GM12873 (cell line): ENCODE data around the gene MOB3B.

Source experiments
- TF ChIP-seq, protein P1 (sequence below): IDR thresholded peaks from 2 replicates; pipeline ENCODE4 v1.5.1; 2012; ENCODE audit warnings: low read depth, mild to moderate bottlenecking, moderate library complexity, low read length, control low read depth; ENCODE audit not compliant: insufficient read depth; ENCODE audit errors: missing control alignments

Gene MOB3B

DNA sequence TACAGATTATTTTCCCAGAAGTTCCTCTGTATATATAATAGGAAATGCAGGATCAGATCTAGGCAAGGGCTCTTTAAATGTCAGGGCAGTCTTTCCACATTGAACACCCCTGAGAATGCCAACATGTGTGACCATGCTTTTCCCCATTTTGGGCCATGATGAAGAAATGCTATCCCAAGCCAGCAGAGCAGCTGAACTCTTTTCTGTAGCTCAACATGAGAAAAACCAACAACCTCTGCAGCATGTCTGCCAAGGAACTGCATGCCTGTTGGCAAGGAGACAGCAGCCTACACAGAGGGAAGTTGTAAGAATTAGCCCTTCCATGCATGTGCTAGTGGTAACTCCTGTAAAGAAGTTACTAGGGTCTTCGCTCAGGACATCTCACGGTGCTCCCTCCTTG lies 15.1 kb downstream of the MOB3B start:
- TF ChIP-seq, protein P1, sequence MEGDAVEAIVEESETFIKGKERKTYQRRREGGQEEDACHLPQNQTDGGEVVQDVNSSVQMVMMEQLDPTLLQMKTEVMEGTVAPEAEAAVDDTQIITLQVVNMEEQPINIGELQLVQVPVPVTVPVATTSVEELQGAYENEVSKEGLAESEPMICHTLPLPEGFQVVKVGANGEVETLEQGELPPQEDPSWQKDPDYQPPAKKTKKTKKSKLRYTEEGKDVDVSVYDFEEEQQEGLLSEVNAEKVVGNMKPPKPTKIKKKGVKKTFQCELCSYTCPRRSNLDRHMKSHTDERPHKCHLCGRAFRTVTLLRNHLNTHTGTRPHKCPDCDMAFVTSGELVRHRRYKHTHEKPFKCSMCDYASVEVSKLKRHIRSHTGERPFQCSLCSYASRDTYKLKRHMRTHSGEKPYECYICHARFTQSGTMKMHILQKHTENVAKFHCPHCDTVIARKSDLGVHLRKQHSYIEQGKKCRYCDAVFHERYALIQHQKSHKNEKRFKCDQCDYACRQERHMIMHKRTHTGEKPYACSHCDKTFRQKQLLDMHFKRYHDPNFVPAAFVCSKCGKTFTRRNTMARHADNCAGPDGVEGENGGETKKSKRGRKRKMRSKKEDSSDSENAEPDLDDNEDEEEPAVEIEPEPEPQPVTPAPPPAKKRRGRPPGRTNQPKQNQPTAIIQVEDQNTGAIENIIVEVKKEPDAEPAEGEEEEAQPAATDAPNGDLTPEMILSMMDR = no peak

DNA sequence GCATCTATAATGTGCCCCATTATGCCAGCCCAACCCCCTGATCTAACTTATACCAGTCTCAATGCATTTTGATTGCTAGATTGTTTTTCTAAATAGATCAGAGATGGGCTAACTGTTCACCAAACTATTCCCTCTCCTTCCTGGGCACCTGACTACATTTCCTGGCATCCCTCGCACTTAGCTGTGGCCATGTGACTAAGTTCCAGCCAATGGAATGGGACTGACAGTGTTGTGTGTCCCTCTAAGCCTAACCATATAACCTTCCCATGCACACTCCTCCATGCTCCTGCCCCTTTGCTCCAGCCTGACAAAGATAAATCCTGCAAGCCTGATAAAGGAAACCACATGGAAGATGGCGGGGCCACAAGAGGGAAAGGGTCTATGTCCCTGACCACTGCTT lies 17.8 kb downstream of the MOB3B start:
- TF ChIP-seq, protein P1 = no peak

DNA sequence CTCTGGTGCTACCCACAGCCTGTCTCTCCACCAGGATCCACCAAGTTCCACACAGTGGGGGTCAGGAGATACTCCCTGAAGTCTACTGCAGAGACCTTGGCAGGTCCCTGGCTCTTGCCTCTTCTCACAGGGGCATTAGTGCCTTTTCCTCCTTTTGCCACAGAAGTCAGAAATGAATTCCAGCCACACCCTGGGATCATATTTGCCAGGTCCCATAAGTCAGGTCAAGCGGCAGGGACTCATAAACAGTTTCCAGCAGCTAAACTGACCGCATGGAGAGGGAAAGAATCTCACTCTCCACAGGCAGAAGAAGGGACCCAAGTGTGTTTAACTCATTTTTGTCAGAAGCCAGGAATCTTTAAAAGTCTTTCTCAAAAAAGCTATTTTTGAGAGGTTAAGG lies 18.8 kb downstream of the MOB3B start:
- TF ChIP-seq, protein P1 = no peak

DNA sequence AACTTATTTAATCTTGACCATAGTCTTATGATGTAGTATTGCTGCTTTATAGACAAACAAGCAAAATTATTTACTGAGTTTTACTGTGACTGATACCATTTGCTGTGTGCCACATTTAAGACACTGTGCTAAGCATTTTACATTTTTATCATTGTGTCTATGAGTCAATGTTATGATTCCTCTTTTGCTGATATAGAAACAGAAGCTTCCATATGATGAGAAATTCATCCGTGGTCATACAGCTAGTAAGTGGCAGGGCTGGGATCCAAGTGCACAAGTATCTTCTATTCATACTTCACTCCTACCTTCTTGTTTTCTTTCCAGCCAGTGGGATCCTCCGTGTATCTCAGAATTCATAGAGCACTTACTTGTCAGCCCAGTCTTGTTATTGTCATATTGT lies 22.6 kb downstream of the MOB3B start:
- TF ChIP-seq, protein P1 = no peak

DNA sequence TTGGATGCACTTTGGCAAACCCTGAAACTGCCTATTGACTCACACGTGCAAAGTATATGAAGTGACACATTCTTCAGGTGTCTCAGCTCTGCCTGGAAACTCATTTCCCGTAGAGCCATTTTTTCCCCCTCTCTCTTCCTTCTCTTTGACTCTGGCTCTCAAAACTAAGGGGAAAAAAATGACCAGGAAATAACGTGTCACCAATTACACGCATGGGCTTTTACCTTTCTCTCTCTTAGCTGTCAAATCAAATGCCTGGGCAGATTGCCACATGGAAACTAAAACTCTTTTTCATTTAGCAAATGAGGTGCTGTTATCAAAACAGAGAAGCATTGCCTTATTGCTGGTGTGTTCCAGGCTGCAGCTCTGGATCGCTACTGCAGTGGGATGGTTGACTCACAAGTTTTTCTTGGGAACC lies 23.9 kb downstream of the MOB3B start:
- TF ChIP-seq, protein P1 = no peak

DNA sequence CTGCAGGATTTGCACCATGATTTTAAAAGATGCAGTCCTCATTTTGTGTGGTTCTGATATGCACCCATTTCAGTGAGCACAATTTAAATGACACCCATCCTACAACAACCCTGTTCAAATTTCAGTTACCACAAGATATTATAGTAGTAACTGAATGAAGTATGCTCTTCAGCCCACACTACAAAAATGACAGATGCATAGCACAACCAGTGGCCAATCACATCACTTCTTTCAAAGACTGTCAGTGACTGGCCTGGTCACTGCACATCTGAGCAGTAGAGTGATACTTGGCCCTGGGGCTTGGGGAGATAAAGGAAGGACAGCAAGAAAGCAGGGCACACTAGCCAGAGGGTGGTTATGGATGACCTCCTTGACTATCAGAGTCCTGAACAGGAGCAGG lies 25.4 kb downstream of the MOB3B start:
- TF ChIP-seq, protein P1 = no peak

DNA sequence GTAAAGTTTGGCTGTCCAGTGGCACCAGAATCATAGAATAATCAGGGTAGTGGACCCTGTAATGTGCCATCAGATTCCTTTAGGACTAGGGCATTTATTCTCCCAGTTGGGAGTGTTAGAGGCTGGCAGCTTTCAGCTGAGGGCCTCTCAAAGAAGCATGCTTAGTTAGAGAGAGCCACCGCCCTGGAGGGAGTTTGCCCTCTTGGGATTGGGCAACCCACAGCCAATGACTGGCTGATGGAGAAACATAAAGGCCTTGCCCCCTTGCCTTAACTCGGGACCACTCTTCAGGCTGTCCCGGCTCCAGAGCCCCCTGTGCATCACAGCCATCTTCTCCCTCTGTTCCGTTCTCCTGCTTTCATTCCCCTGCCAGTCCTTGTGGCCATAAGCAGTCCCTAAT lies 26.0 kb downstream of the MOB3B start:
- TF ChIP-seq, protein P1 = no peak
